MM.1S (cell line): Measurements from ENCODE around the gene LDLRAP1.

Experiments used
- DNase-seq: peaks from one replicate; pipeline ENCODE4 v3.0.0-alpha.2; 2015
- H2AFZ ChIP-seq: fragments of 300-600 bp; sonication (generic); 2 replicates; pipeline ENCODE4 v1.6.0; 2016; ENCODE audit warnings: antibody characterized with exemption, low read length
- H3F3A ChIP-seq: fragments of 300-600 bp; sonication (generic); 2 replicates; pipeline ENCODE4 v1.6.1; 2016; ENCODE audit warnings: mild to moderate bottlenecking, antibody characterized with exemption, low read length, moderate library complexity, mixed read lengths; ENCODE audit not compliant: insufficient read depth
- H3K27ac ChIP-seq: fragments of 300-600 bp; sonication (generic); 2 replicates; pipeline ENCODE4 v1.5.1; 2016; ENCODE audit warnings: mild to moderate bottlenecking, low read length
- H3K27me3 ChIP-seq: fragments of 300-600 bp; sonication (generic); replicated peaks from 2 replicates; pipeline ENCODE4 v1.6.0; 2016; ENCODE audit warnings: low read length; ENCODE audit not compliant: insufficient read depth
- H3K36me3 ChIP-seq: fragments of 300-600 bp; sonication (generic); replicated peaks from 2 replicates; pipeline ENCODE4 v1.6.1; 2016; ENCODE audit warnings: mild to moderate bottlenecking, low read length, mixed read lengths; ENCODE audit not compliant: insufficient read depth
- H3K4me1 ChIP-seq: fragments of 300-600 bp; sonication (generic); 2 replicates; pipeline ENCODE4 v1.6.1; 2016; ENCODE audit warnings: low read length, mixed read lengths
- H3K4me2 ChIP-seq: fragments of 300-600 bp; sonication (generic); 2 replicates; pipeline ENCODE4 v1.6.0; 2016; ENCODE audit warnings: low read depth, low read length
- H3K4me3 ChIP-seq: fragments of 300-600 bp; sonication (generic); 2 replicates; pipeline ENCODE4 v1.5.1; 2016; ENCODE audit warnings: low read length, mixed read lengths
- H3K79me2 ChIP-seq: fragments of 300-600 bp; sonication (generic); 2 replicates; pipeline ENCODE4 v1.6.1; 2016; ENCODE audit warnings: mixed run types, low read length, mixed read lengths
- H3K9ac ChIP-seq: fragments of 300-600 bp; sonication (generic); 2 replicates; pipeline ENCODE4 v1.6.1; 2016; ENCODE audit warnings: low read length, mixed read lengths
- H3K9me2 ChIP-seq: fragments of 300-600 bp; sonication (generic); replicated peaks from 2 replicates; pipeline ENCODE4 v1.6.1; 2016; ENCODE audit warnings: mild to moderate bottlenecking, low read length, mixed read lengths; ENCODE audit not compliant: insufficient read depth
- H3K9me3 ChIP-seq: fragments of 300-600 bp; sonication (generic); replicated peaks from 2 replicates; pipeline ENCODE4 v1.6.1; 2016; ENCODE audit warnings: mild to moderate bottlenecking, low read length, mixed read lengths; ENCODE audit not compliant: insufficient read depth
- H4K20me1 ChIP-seq: fragments of 300-600 bp; sonication (generic); 2 replicates; pipeline ENCODE4 v1.6.1; 2016; ENCODE audit warnings: mild to moderate bottlenecking, low read length, moderate library complexity, mixed read lengths; ENCODE audit not compliant: insufficient read depth
- CTCF ChIP-seq: fragments of 300-600 bp; sonication (generic); IDR thresholded peaks from 2 replicates; pipeline ENCODE4 v1.5.1; 2016; ENCODE audit warnings: antibody characterized with exemption, low read length, mixed read lengths
- EZH2 ChIP-seq: fragments of 300-600 bp; sonication (generic); optimal IDR thresholded peaks from 2 replicates; pipeline ENCODE3; 2017; ENCODE audit warnings: low read depth, mild to moderate bottlenecking, antibody characterized with exemption, low read length, mixed read lengths
- EZH2phosphoT487 ChIP-seq: fragments of 300-600 bp; sonication (generic); IDR thresholded peaks from 2 replicates; pipeline ENCODE4 v1.6.1; 2018; ENCODE audit warnings: antibody characterized with exemption, low read length

LDLRAP1 gene

DNA sequence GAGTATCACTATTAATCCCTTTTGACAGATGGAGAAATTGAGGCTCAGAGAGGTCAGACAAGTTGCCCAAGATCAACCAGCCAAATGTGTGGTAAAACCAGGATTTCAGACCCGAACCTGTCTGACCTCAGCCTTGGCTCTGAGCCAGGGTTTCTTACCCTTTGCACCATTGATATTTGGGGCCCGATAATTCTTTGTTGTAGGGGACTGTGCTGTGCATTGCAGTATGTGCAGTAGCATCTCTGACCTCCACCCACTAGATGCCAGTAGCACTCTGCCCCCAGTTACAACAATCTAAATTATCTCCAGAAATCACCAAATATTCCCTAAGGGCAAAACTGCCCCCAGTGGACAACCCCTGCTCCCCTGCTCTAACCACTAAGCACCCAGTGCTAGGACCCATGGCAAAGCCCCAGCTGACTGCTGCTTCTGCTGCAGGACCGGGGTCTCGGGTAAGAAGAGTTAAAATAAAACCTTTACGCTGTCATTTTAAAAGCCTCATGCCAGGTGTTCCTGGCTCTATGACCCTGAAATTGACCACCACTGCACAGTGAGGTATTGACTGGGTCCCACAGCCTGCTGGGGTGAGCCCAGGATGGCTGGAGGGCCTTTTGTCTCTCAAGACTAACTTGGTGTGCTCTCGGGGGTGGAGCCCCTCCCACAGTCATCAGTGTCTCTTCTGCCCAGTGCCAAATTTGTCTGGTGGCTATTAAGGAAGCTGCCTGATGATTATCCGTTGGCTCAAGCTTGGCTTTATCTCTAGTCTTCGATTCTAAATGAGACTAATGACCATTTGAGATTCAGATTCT lies 67.6 kb downstream of the LDLRAP1 start:
- no peaks in the 10 kb centered on the region; the same call in 1 of the 2 replicates for H3K27me3 ChIP-seq
- H3K4me1 ChIP-seq, result peaks cover 26% of the 10 kb centered on the region
- no peaks in the 10 kb centered on the region for H3K9me2 ChIP-seq
- peak; percentile 36 for TF ChIP-seq CTCF
- no peak for TF ChIP-seq EZH2phosphoT487
- no peak for TF ChIP-seq EZH2
- no peaks in the 10 kb centered on the region for H3K79me2 ChIP-seq
- no peaks in the 10 kb centered on the region for H4K20me1 ChIP-seq
- H3K36me3 ChIP-seq, result no peaks in the 10 kb centered on the region
- H2AFZ ChIP-seq, result no peak overlapping the region
- H3K4me3 ChIP-seq, result no peak overlapping the region
- no peak overlapping the region for H3K9ac ChIP-seq
- H3K4me2 ChIP-seq, result no peak overlapping the region
- no peak overlapping the region for H3K27ac ChIP-seq
- DNase-seq, result no peak
- no peaks in the 10 kb centered on the region for H3K9me3 ChIP-seq
- H3F3A ChIP-seq, result peaks cover 30% of the 10 kb centered on the region

- no peaks in the 10 kb centered on the region for H3K79me2 ChIP-seq
- H3K4me2 ChIP-seq, result no peak overlapping the region
- H3K27me3 ChIP-seq, result no peaks in the 10 kb centered on the region; the same call in 1 of the 2 replicates
- no peak overlapping the region for H2AFZ ChIP-seq
- H3K9me3 ChIP-seq, result no peaks in the 10 kb centered on the region
- no peak overlapping the region for H3K4me3 ChIP-seq
- peaks cover 28% of the 10 kb centered on the region for H3F3A ChIP-seq
- no peaks in the 10 kb centered on the region for H4K20me1 ChIP-seq
- DNase-seq, result no peak
- no peaks in the 10 kb centered on the region for H3K36me3 ChIP-seq
- H3K4me1 ChIP-seq, result peaks cover 22% of the 10 kb centered on the region
- no peaks in the 10 kb centered on the region for H3K9me2 ChIP-seq
- TF ChIP-seq EZH2phosphoT487, result no peak
- TF ChIP-seq CTCF, result no peak
- TF ChIP-seq EZH2, result no peak
- no peak overlapping the region for H3K9ac ChIP-seq
- H3K27ac ChIP-seq, result no peak overlapping the region
Measured at GRCh38 chr1:25611843-25612242, 68.4 kb downstream of the LDLRAP1 start.

DNA sequence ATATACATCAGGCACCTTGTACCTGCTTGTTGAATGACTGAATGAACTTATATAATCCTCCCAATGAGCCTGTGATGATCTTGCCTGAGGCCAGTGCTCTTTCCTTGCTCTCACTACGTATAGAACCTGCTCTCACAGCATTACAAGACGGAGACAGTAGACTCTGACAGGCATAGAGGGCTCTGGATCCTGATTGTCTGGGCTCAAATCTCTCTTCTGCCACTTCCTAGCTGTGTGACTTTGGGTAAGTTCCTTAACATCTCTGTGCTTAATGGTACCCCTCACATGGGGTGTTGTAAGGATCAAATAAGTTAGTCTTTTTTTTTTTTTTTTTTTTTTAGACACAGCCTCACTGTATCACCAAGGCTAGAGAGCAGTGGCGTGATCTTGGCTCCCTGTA lies 69.0 kb downstream of the LDLRAP1 start:
- TF ChIP-seq EZH2phosphoT487 (no peak), EZH2 (no peak), CTCF (no peak)
- Histone ChIP-seq H3K9me2 (no peaks in the 10 kb centered on the region), H3F3A (peaks cover 23% of the 10 kb centered on the region), H3K9ac (no peak overlapping the region), H3K9me3 (no peaks in the 10 kb centered on the region), H3K4me2 (no peak overlapping the region), H3K27me3 (no peaks in the 10 kb centered on the region; the same call in 1 of the 2 replicates), H3K4me1 (peaks cover 17% of the 10 kb centered on the region), H3K4me3 (no peak overlapping the region), H3K79me2 (no peaks in the 10 kb centered on the region), H3K36me3 (no peaks in the 10 kb centered on the region), H4K20me1 (no peaks in the 10 kb centered on the region), H3K27ac (no peak overlapping the region), H2AFZ (no peak overlapping the region)
- no peak for DNase-seq
